H54 (cell line): ENCODE results near the gene HIP1R.
"Not testable (repeated sequence)": the region's sequence is repeated elsewhere in the genome, so short reads cannot be mapped to it uniquely, and the experiment has no call there.

Experiments
- DNase-seq: peaks from one replicate; pipeline ENCODE4 v3.0.0; 2011; ENCODE audit warnings: low spot score, mixed read lengths; ENCODE audit not compliant: insufficient read length
- FAIRE-seq: peaks from 3 replicates; lab custom pipeline; 2011; peaks lifted over from hg19 to GRCh38; lab: Jason Lieb, UNC
- POLR2A ChIP-seq: IDR thresholded peaks from 2 replicates; pipeline ENCODE4 v1.6.1; 2011; ENCODE audit warnings: low read depth, mild to moderate bottlenecking, low read length

Gene HIP1R

GRCh38 chr12:122867691-122868461 lies 32.6 kb downstream of the HIP1R start:
- FAIRE-seq (no peak), DNase-seq (no peak)
- TF ChIP-seq POLR2A, result no peak

GRCh38 chr12:122868471-122869177 lies 33.4 kb downstream of the HIP1R start:
- no peak for TF ChIP-seq POLR2A
- no peak for DNase-seq
- no peak for FAIRE-seq

GRCh38 chr12:122869207-122869973 lies 34.1 kb downstream of the HIP1R start:
- DNase-seq (no peak), FAIRE-seq (no peak)
- no peak for TF ChIP-seq POLR2A

- no peak for TF ChIP-seq POLR2A
- no peak for DNase-seq
- no peak for FAIRE-seq
Observed at GRCh38 chr12:122870163-122870842, 35.0 kb downstream of the HIP1R start.

GRCh38 chr12:122870867-122871664 lies 35.8 kb downstream of the HIP1R start:
- FAIRE-seq (no peak), DNase-seq (no peak)
- no peak for TF ChIP-seq POLR2A

- FAIRE-seq, result no peak
- TF ChIP-seq POLR2A, result no peak
- DNase-seq, result no peak
Observed at GRCh38 chr12:122871851-122872780, 36.9 kb downstream of the HIP1R start.

GRCh38 chr12:122872815-122873361 lies 37.6 kb downstream of the HIP1R start:
- FAIRE-seq (no peak), DNase-seq (no peak)
- TF ChIP-seq POLR2A, result no peak

- DNase-seq (no peak), FAIRE-seq (no peak)
- no peak for TF ChIP-seq POLR2A
Observed at GRCh38 chr12:122873540-122873939, 38.3 kb downstream of the HIP1R start.

- no peak for TF ChIP-seq POLR2A
- FAIRE-seq, result no peak
- no peak for DNase-seq
Observed at GRCh38 chr12:122874081-122874480, 38.8 kb downstream of the HIP1R start.

GRCh38 chr12:122875590-122876220 lies 40.4 kb downstream of the HIP1R start:
- TF ChIP-seq POLR2A, result no peak

GRCh38 chr12:122876281-122876680 lies 41.0 kb downstream of the HIP1R start:
- FAIRE-seq, DNase-seq: not testable (repeated sequence)

More at GRCh38 chr12:122875590-122876220, 40.4 kb downstream of the HIP1R start:
- DNase-seq, result no peak
- no peak for FAIRE-seq

- no peak for TF ChIP-seq POLR2A
- DNase-seq (no peak), FAIRE-seq (no peak)
Observed at GRCh38 chr12:122876731-122877130, 41.5 kb downstream of the HIP1R start.
